HepG2 (cell line): ENCODE measurements around the gene SIGLEC15. TPM values are rescaled to one million over a fixed set of nuclear protein-coding genes. Genes with fewer than 3 reads are reported as not detected.

Experiments
- ATAC-seq: fragments of 200-7000 bp; cut with Tn5 transposase; 3 replicates; pipeline ENCODE4 v1.9.1; 2020; ENCODE audit warnings: mild to moderate bottlenecking, moderate library complexity
- BruUV-seq: library from RNA; stranded (reverse); fragments of 400-500 nt; replicated peaks from 2 replicates; lab custom pipeline; 2021; lab: Mats Ljungman, UMichigan
- CTCF ChIA-PET: fragments of 300-600 bp; formaldehyde crosslinking; extraction: SDS; loops from one replicate; lab custom pipeline; 2021; ENCODE audit warnings: low total read pairs, inconsistent platforms, low intra/inter-chr PET ratio; lab: Yijun Ruan, JAX
- POLR2A ChIA-PET: fragments of 350-600 bp; sonication (Branson Sonifier 250); formaldehyde crosslinking; loops from one replicate; lab custom pipeline; 2020; ENCODE audit warnings: antibody characterized with exemption, inconsistent platforms; lab: Yijun Ruan, JAX
- DNase-seq: peaks from one replicate; pipeline ENCODE4 v3.0.0-alpha.2; 2015; ENCODE audit warnings: low spot score
- FAIRE-seq: peaks from 3 replicates; lab custom pipeline; 2011; peaks lifted over from hg19 to GRCh38; lab: Jason Lieb, UNC
- H2AFZ ChIP-seq: one replicate; pipeline ENCODE4 v1.6.1; 2011; ENCODE audit warnings: low read length, inconsistent platforms
- H3K27ac ChIP-seq: fragments of 300-600 bp; 3 replicates; pipeline ENCODE4 v1.8.0; 2011; ENCODE audit warnings: mixed run types, mild to moderate bottlenecking, mixed read lengths, low read length, inconsistent platforms; ENCODE audit not compliant: insufficient read depth; ENCODE audit errors: extremely low read length
- H3K27me3 ChIP-seq, 2 experiments: fragments of 200-600 bp in 1 of 2; 2 replicates in 1 of 2; 3 replicates in 1 of 2; pipeline versions ENCODE4 v1.6.0 to v1.8.0; 2011; ENCODE audit warnings: low read length in 2 of 2, mild to moderate bottlenecking in 2 of 2, moderate library complexity in 2 of 2, inconsistent platforms in 1 of 2; ENCODE audit not compliant: insufficient read depth in 2 of 2, control insufficient read depth in 1 of 2
- H3K36me3 ChIP-seq, 2 experiments: fragments of 200-600 bp in 1 of 2; replicated peaks in 1 of 2; 2 replicates in 1 of 2; 3 replicates in 1 of 2; pipeline versions ENCODE4 v1.5.1 to v1.8.0; 2011; ENCODE audit warnings: low read length in 2 of 2, inconsistent platforms in 1 of 2; ENCODE audit not compliant: insufficient read depth in 2 of 2, control insufficient read depth in 1 of 2
- H3K4me1 ChIP-seq: 2 replicates; pipeline ENCODE4 v1.5.1; 2012; ENCODE audit warnings: low read length, inconsistent platforms; ENCODE audit not compliant: insufficient read depth
- H3K4me2 ChIP-seq: 2 replicates; pipeline ENCODE4 v1.6.0; 2011; ENCODE audit warnings: low read depth, low read length, inconsistent platforms
- H3K4me3 ChIP-seq, 3 experiments: fragments of 200-600 bp in 1 of 3; sonication (generic), shearing (Covaris generic) in 1 of 3; replicated peaks in 1 of 3; 2 replicates each; pipeline ENCODE4 v1.5.1; 2011 to 2016; ENCODE audit warnings: low read length in 3 of 3, inconsistent platforms in 2 of 3, low read depth in 2 of 3, mild to moderate bottlenecking in 2 of 3, control low read depth in 1 of 3, mixed read lengths in 1 of 3; ENCODE audit not compliant: insufficient read depth in 1 of 3
- H3K79me2 ChIP-seq: one replicate; pipeline ENCODE4 v1.6.1; 2011; ENCODE audit warnings: low read length, inconsistent platforms; ENCODE audit not compliant: insufficient read depth
- H3K9ac ChIP-seq: 2 replicates; pipeline ENCODE4 v1.6.0; 2011; ENCODE audit warnings: mild to moderate bottlenecking, low read depth, low read length, inconsistent platforms; ENCODE audit not compliant: insufficient read depth
- H3K9me3 ChIP-seq: 2 replicates; pipeline ENCODE4 v1.5.1; 2012; ENCODE audit warnings: mild to moderate bottlenecking, low read length
- H4K20me1 ChIP-seq: 2 replicates; pipeline ENCODE4 v1.6.0; 2011; ENCODE audit warnings: inconsistent platforms, mild to moderate bottlenecking, low read length, moderate library complexity; ENCODE audit not compliant: insufficient read depth
- ARID2 ChIP-seq: sonication (generic); formaldehyde crosslinking; IDR thresholded peaks from 2 replicates; pipeline ENCODE4 v1.8.1; 2022; ENCODE audit warnings: mild to moderate bottlenecking, missing genetic modification reagents, borderline replicate concordance
- FOXK2 ChIP-seq: fragments of 450-650 bp; IDR thresholded peaks from 2 replicates; pipeline ENCODE4 v1.6.1; 2016
- LCORL ChIP-seq, 2 experiments: fragments of 450-650 bp in 1 of 2; sonication (generic) in 1 of 2; formaldehyde crosslinking in 1 of 2; IDR thresholded peaks; 2 replicates each; pipeline versions ENCODE4 v1.5.0 to v1.6.1; 2017 to 2020; ENCODE audit warnings: antibody characterized with exemption in 1 of 2, missing genetic modification reagents in 1 of 2
- NR1H2 ChIP-seq: sonication (generic); formaldehyde crosslinking; IDR thresholded peaks from 2 replicates; pipeline ENCODE4 v1.8.1; 2022; ENCODE audit warnings: low read depth, missing genetic modification reagents, borderline replicate concordance
- NR2F1 ChIP-seq, 2 experiments: fragments of 450-650 bp in 1 of 2; formaldehyde crosslinking in 1 of 2; IDR thresholded peaks; 2 replicates each; pipeline versions ENCODE4 v1.5.0 to v1.6.1; 2016 to 2020; ENCODE audit warnings: mild to moderate bottlenecking in 1 of 2, missing compliant biosample characterization in 1 of 2, missing genetic modification reagents in 1 of 2, moderate library complexity in 1 of 2
- NR2F6 ChIP-seq, 2 experiments: IDR thresholded peaks; 2 replicates each; pipeline ENCODE4 v1.6.1; 2016; ENCODE audit warnings: antibody characterized with exemption in 1 of 2, mild to moderate bottlenecking in 1 of 2
- SMAD9 ChIP-seq: sonication (generic); formaldehyde crosslinking; IDR thresholded peaks from 2 replicates; pipeline ENCODE4 v1.5.1; 2020; ENCODE audit warnings: mild to moderate bottlenecking, missing genetic modification reagents
- TEAD2 ChIP-seq: sonication (generic); formaldehyde crosslinking; IDR thresholded peaks from 2 replicates; pipeline ENCODE4 v1.9.0; 2021; ENCODE audit warnings: missing genetic modification reagents
- YEATS4 ChIP-seq: sonication (generic); formaldehyde crosslinking; IDR thresholded peaks from 2 replicates; pipeline ENCODE4 v1.4.0; 2020; ENCODE audit warnings: missing genetic modification reagents, borderline replicate concordance
- ZNF343 ChIP-seq: sonication (generic); formaldehyde crosslinking; IDR thresholded peaks from 2 replicates; pipeline ENCODE4 v1.4.0; 2020; ENCODE audit warnings: mild to moderate bottlenecking, missing genetic modification reagents
- ZNF530 ChIP-seq: sonication (generic); formaldehyde crosslinking; IDR thresholded peaks from 2 replicates; pipeline ENCODE4 v1.5.0; 2020; ENCODE audit warnings: low read depth, mild to moderate bottlenecking, missing genetic modification reagents
- ZNF598 ChIP-seq: sonication (generic); formaldehyde crosslinking; IDR thresholded peaks from 2 replicates; pipeline ENCODE4 v1.5.1; 2020; ENCODE audit warnings: mild to moderate bottlenecking, missing genetic modification reagents, borderline replicate concordance
- ZNF75D ChIP-seq: sonication (generic); formaldehyde crosslinking; IDR thresholded peaks from 2 replicates; pipeline ENCODE4 v1.8.1; 2023; ENCODE audit warnings: missing genetic modification reagents, mild to moderate bottlenecking, borderline replicate concordance
- ZNF792 ChIP-seq: IDR thresholded peaks from 2 replicates; pipeline ENCODE4 v1.6.1; 2016
- WGBS: methylation state at CpG from one replicate; pipeline ENCODE4 v1.1.6; 2017; ENCODE audit warnings: low lambda C conversion rate; 5-methylcytosine and 5-hydroxymethylcytosine counted together
- in situ Hi-C: cut with HindIII; loops from 2 replicates; pipeline ENCODE4 v1.10.0; 2017; ENCODE audit warnings: low pct_unique_long_range_greater_than_20kb; ENCODE audit not compliant: extremely low pct_ligation_motif_present
- intact Hi-C: fragments of 100-400 bp; cut with micrococcal nuclease; formaldehyde crosslinking; loops from one replicate; pipeline ENCODE4 v1.10.0; 2022; ENCODE audit not compliant: unreplicated experiment
- polyA plus RNA-seq, 8 experiments: library from polyadenylated mRNA; depleted of rRNA in 3 of 8; stranded (reverse) in 7 of 8; unstranded in 1 of 8; fragments of >200 nt; fragmentation: Illumina TruSeq in 4 of 8; extraction: Trizol in 4 of 8; gene quantifications; 2 replicates each; pipeline versions ENCODE4 v1.2.1 to v1.2.3, GENCODE V29; 2011 to 2016; ENCODE audit warnings: low read depth in 4 of 8, missing spikeins in 1 of 8, mixed read lengths in 1 of 8; ENCODE audit not compliant: insufficient read depth in 1 of 8
- total RNA-seq, 5 experiments: library from RNA; depleted of rRNA; stranded (reverse); fragments of >200 nt; fragmentation: Illumina TruSeq; extraction: Trizol; gene quantifications; 2 replicates each; pipeline ENCODE4 v1.2.3, GENCODE V29; 2016; ENCODE audit warnings: low read depth in 1 of 5
- TF ChIP-seq, protein P1 (sequence below), 2 experiments: sonication (generic) in 1 of 2; formaldehyde crosslinking in 1 of 2; IDR thresholded peaks; 2 replicates each; pipeline versions ENCODE4 v1.4.0 to v1.6.1; 2018 to 2020; ENCODE audit warnings: missing genetic modification reagents in 2 of 2, borderline replicate concordance in 1 of 2, low read depth in 1 of 2, mild to moderate bottlenecking in 1 of 2, missing biosample characterization in 1 of 2
- TF ChIP-seq, protein P2 (sequence below): IDR thresholded peaks from 2 replicates; pipeline ENCODE4 v1.6.1; 2018; ENCODE audit warnings: missing genetic modification reagents, mild to moderate bottlenecking, missing compliant biosample characterization
- TF ChIP-seq, protein P3 (sequence below): sonication (generic); formaldehyde crosslinking; IDR thresholded peaks from 2 replicates; pipeline ENCODE4 v1.5.1; 2020; ENCODE audit warnings: missing genetic modification reagents, mild to moderate bottlenecking, borderline replicate concordance
- TF ChIP-seq, protein P4 (sequence below): sonication (generic); formaldehyde crosslinking; IDR thresholded peaks from 2 replicates; pipeline ENCODE4 v1.4.0; 2020; ENCODE audit warnings: mild to moderate bottlenecking, missing genetic modification reagents

The SIGLEC15 gene
- total and polyA plus RNA-seq, 2 of the 13 experiments (the other 11 are each of a cell fraction or from before 2014, with no cell fraction given) = not detected

DNA sequence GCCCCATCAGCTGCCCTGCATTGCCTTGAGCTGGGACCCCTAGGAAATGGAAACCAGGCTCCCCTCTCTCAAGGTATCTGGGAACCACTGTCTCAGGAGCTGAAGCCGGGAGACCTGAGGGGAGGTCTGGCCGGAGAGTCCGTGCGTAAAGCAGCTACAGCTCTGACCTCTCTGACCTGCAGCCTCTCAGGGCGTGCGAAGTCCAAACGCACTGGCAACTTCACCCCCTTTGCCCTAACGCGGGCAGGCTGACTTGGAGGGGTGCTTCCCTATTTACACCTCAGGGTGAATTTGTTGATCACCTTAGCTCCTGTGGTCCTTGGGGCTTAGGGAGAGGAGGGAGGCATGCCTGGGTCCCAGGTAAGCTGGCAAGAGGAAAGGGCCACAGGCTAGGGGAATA is 17.5 kb downstream of the SIGLEC15 start (continued):
- TF ChIP-seq, protein P1, sequence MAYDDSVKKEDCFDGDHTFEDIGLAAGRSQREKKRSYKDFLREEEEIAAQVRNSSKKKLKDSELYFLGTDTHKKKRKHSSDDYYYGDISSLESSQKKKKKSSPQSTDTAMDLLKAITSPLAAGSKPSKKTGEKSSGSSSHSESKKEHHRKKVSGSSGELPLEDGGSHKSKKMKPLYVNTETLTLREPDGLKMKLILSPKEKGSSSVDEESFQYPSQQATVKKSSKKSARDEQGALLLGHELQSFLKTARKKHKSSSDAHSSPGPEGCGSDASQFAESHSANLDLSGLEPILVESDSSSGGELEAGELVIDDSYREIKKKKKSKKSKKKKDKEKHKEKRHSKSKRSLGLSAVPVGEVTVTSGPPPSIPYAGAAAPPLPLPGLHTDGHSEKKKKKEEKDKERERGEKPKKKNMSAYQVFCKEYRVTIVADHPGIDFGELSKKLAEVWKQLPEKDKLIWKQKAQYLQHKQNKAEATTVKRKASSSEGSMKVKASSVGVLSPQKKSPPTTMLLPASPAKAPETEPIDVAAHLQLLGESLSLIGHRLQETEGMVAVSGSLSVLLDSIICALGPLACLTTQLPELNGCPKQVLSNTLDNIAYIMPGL (CRISPR knock-in tag; IDR thresholded peaks at IDR 0.05; ENCODE audit: borderline replicate concordance in 1 of 2, low read depth in 1 of 2) = no peak
- TF ChIP-seq YEATS4 (CRISPR knock-in tag) (no peak), NR2F6 (IDR thresholded peaks at IDR 0.05) (no peak), NR2F6 (CRISPR knock-in tag; IDR thresholded peaks at IDR 0.05) (0 out of 2 replicates have a peak, but pooled peaks have one; percentile 7), TEAD2 (no peak), LCORL (IDR thresholded peaks at IDR 0.05) (no peak), LCORL (CRISPR knock-in tag; IDR thresholded peaks at IDR 0.05) (no peak), NR2F1 (CRISPR knock-in tag; IDR thresholded peaks at IDR 0.05) (peak; percentile 51 to 52; a peak in 3 of 4 replicates), ZNF343 (no peak), NR1H2 (CRISPR knock-in tag) (no peak), ZNF75D (no peak)
- TF ChIP-seq, protein P2, sequence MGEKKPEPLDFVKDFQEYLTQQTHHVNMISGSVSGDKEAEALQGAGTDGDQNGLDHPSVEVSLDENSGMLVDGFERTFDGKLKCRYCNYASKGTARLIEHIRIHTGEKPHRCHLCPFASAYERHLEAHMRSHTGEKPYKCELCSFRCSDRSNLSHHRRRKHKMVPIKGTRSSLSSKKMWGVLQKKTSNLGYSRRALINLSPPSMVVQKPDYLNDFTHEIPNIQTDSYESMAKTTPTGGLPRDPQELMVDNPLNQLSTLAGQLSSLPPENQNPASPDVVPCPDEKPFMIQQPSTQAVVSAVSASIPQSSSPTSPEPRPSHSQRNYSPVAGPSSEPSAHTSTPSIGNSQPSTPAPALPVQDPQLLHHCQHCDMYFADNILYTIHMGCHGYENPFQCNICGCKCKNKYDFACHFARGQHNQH (CRISPR knock-in tag) = no peak

DNA sequence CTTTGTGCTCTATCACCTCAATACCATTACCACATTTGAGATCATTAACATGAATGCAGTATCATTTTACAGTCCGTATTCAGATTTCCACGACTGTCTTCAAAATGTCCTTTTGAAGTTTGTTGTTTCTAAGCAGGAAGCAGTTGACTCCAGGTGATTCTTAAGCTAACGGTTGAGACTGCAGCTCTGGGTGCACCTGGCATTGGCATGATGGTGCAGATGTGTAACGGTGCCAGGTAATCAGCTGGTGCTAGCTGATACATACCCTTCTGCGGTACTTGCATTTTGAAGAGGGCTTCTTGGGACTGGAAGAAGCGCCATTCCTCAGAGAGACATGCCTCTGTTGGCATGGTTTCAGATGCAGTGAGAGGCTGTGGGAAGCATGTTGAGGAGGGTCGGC is 19.5 kb downstream of the SIGLEC15 start:
- no peak for ATAC-seq
- intact Hi-C loops = no loop called here
- FAIRE-seq = no peak
- TF ChIP-seq, protein P3, sequence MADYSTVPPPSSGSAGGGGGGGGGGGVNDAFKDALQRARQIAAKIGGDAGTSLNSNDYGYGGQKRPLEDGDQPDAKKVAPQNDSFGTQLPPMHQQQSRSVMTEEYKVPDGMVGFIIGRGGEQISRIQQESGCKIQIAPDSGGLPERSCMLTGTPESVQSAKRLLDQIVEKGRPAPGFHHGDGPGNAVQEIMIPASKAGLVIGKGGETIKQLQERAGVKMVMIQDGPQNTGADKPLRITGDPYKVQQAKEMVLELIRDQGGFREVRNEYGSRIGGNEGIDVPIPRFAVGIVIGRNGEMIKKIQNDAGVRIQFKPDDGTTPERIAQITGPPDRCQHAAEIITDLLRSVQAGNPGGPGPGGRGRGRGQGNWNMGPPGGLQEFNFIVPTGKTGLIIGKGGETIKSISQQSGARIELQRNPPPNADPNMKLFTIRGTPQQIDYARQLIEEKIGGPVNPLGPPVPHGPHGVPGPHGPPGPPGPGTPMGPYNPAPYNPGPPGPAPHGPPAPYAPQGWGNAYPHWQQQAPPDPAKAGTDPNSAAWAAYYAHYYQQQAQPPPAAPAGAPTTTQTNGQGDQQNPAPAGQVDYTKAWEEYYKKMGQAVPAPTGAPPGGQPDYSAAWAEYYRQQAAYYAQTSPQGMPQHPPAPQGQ (CRISPR knock-in tag) = no peak
- no peak for TF ChIP-seq SMAD9
- TF ChIP-seq ZNF792 (CRISPR knock-in tag) = no peak
- no peak for TF ChIP-seq ZNF598 (CRISPR knock-in tag)
- TF ChIP-seq ARID2 = no peak
- TF ChIP-seq, protein P4, sequence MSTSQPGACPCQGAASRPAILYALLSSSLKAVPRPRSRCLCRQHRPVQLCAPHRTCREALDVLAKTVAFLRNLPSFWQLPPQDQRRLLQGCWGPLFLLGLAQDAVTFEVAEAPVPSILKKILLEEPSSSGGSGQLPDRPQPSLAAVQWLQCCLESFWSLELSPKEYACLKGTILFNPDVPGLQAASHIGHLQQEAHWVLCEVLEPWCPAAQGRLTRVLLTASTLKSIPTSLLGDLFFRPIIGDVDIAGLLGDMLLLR (CRISPR knock-in tag) = no peak
- TF ChIP-seq FOXK2 = no peak
- no peak for TF ChIP-seq ZNF530

More for the DNA sequence above, 19.5 kb downstream of the SIGLEC15 start:
- CTCF ChIA-PET = no interaction called here
- no TSS peak for BruUV-seq
- Histone ChIP-seq H2AFZ (no peak overlapping the region), H3K27ac (no peak overlapping the region), H3K79me2 (no peaks in the 10 kb centered on the region), H3K27me3 (peaks cover 0 to 1% of the 10 kb centered on the region in 2 experiments; a peak in 1 of 5 replicates), H3K4me3 (no peak overlapping the region), H3K4me1 (peaks cover 15% of the 10 kb centered on the region), H3K36me3 (peaks cover 0 to 8% of the 10 kb centered on the region in 2 experiments; a peak in 2 of 5 replicates), H3K4me2 (no peak overlapping the region), H4K20me1 (no peaks in the 10 kb centered on the region), H3K9me3 (no peaks in the 10 kb centered on the region), H3K9ac (no peak overlapping the region)
- WGBS = 74% methylated on average over 5 of the region's 7 CpGs
- no peak for DNase-seq
- POLR2A ChIA-PET = no interaction called here
- in situ Hi-C loops = no loop called here
